ENCODE measurements around the gene ATP6V1E1. TPM values are rescaled to one million over a fixed set of nuclear protein-coding genes. Genes with fewer than 3 reads are reported as not detected.
A peak's percentile ranks its signal among the peaks of the same experiment; 100 is the strongest.

The ATP6V1E1 gene
- polyA plus RNA-seq, 3 donors from 2014 or later: 128 to 163 (median 141) TPM

GRCh38 chr22:17627961-17628405, 566 bp downstream of the ATP6V1E1 start:
- peaks cover 36 to 41% of the 10 kb centered on the region in 2 donors for H3K4me1 Mint-ChIP-seq
- peaks cover 6 to 8% (median 7%) of the 10 kb centered on the region in 3 donors for H3K27me3 Mint-ChIP-seq (ENCODE audit: low read depth in 3 of 3)
- no peaks in the 10 kb centered on the region for H3K9me3 Mint-ChIP-seq
- peak overlapping the region; percentile 97 to 100 (median 99) for H3K27ac Mint-ChIP-seq
- H3K4me3 Mint-ChIP-seq: peak overlapping the region; percentile 93 to 99 (median 95)
- H3K36me3 Mint-ChIP-seq: no peaks in the 10 kb centered on the region
- DNase-seq: peak in 1 of 3 donors; percentile 6

DNA sequence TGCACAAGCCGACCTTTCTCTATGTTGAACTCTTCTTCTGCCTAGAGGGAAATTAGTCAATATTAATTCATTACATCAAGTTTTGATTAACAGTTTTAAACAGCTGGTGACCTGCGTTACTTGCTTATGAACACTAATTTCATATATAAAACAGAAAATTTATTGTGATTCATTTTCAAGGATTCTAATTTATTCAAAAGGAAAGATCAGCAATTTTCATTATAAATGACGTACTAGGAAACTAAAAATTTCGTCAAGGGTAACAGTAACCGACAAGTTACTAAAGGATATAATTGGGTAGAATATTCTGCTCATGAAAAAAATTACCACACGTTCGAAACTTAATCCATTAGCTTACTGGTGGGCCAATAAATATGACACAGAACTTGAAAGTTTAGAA, 15.3 kb downstream of the ATP6V1E1 start:
- Mint-ChIP-seq H3K4me1 (peaks cover 0 to 15% of the 10 kb centered on the region in 2 donors), H3K27me3 (ENCODE audit: low read depth in 3 of 3) (no peaks in the 10 kb centered on the region), H3K4me3 (no peak overlapping the region), H3K36me3 (peaks cover 4 to 15% (median 8%) of the 10 kb centered on the region in 3 donors), H3K27ac (no peak overlapping the region), H3K9me3 (no peaks in the 10 kb centered on the region)
- DNase-seq: no peak

- peaks cover 0 to 15% of the 10 kb centered on the region in 2 donors for H3K4me1 Mint-ChIP-seq
- DNase-seq: no peak
- H3K9me3 Mint-ChIP-seq: no peaks in the 10 kb centered on the region
- H3K36me3 Mint-ChIP-seq: peaks cover 4 to 15% (median 8%) of the 10 kb centered on the region in 3 donors
- H3K27me3 Mint-ChIP-seq (ENCODE audit: low read depth in 3 of 3): no peaks in the 10 kb centered on the region
- peak overlapping the region in 1 of 6 donors; percentile 64 for H3K27ac Mint-ChIP-seq
- no peak overlapping the region for H3K4me3 Mint-ChIP-seq
These were observed 16.5 kb downstream of the ATP6V1E1 start for GRCh38 chr22:17612057-17612456.

- no peak overlapping the region for H3K4me3 Mint-ChIP-seq
- H3K36me3 Mint-ChIP-seq: peaks cover 5 to 14% (median 8%) of the 10 kb centered on the region in 3 donors
- no peaks in the 10 kb centered on the region for H3K27me3 Mint-ChIP-seq (ENCODE audit: low read depth in 3 of 3)
- H3K4me1 Mint-ChIP-seq: peaks cover 6 to 22% of the 10 kb centered on the region in 2 donors
- H3K9me3 Mint-ChIP-seq: no peaks in the 10 kb centered on the region
- H3K27ac Mint-ChIP-seq: no peak overlapping the region
- no peak for DNase-seq
These were observed 20.5 kb downstream of the ATP6V1E1 start for GRCh38 chr22:17607891-17608521.

- H3K4me1 Mint-ChIP-seq: peaks cover 6 to 15% of the 10 kb centered on the region in 2 donors
- no peaks in the 10 kb centered on the region for H3K9me3 Mint-ChIP-seq
- H3K27me3 Mint-ChIP-seq (ENCODE audit: low read depth in 3 of 3): no peaks in the 10 kb centered on the region
- no peak for DNase-seq
- peaks cover 0 to 9% (median 4%) of the 10 kb centered on the region in 3 donors for H3K36me3 Mint-ChIP-seq
- H3K27ac Mint-ChIP-seq: no peak overlapping the region
- no peak overlapping the region for H3K4me3 Mint-ChIP-seq
These were observed 22.1 kb downstream of the ATP6V1E1 start for GRCh38 chr22:17606496-17606895.

DNA sequence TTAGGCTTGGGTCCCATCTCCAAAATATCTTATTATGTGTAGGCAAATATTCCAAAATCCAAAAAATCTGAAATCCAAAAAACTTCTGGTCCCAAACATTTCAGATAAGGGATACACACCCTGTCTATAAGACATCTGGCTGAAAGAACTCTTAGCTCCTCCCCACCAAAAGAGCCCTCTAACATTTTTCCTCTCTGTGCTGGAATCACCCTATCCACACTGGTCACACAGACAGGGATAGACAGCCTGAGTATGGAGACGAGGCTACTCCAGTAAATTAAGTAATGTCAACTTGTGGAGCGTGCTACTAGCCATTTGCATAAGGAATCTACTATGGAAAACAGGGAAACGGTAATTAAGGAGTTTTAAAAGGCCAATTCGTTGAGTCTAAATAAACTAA, 24.9 kb downstream of the ATP6V1E1 start:
- Mint-ChIP-seq H3K27me3 (ENCODE audit: low read depth in 3 of 3) (no peaks in the 10 kb centered on the region), H3K36me3 (peaks cover 5 to 14% (median 9%) of the 10 kb centered on the region in 3 donors), H3K9me3 (no peaks in the 10 kb centered on the region), H3K4me1 (peaks cover 9 to 15% of the 10 kb centered on the region in 2 donors), H3K4me3 (no peak overlapping the region), H3K27ac (peak overlapping the region in 1 of 6 donors; percentile 40)
- no peak for DNase-seq

- H3K4me1 Mint-ChIP-seq: peaks cover 7 to 15% of the 10 kb centered on the region in 2 donors
- H3K4me3 Mint-ChIP-seq: no peak overlapping the region
- peak overlapping the region in 5 of 6 donors; percentile 31 to 78 (median 62) for H3K27ac Mint-ChIP-seq
- H3K36me3 Mint-ChIP-seq: peaks cover 19 to 37% (median 20%) of the 10 kb centered on the region in 3 donors
- no peaks in the 10 kb centered on the region for H3K9me3 Mint-ChIP-seq
- H3K27me3 Mint-ChIP-seq (ENCODE audit: low read depth in 3 of 3): no peaks in the 10 kb centered on the region
- no peak for DNase-seq
These were observed 27.5 kb downstream of the ATP6V1E1 start for GRCh38 chr22:17601031-17601430.

DNA sequence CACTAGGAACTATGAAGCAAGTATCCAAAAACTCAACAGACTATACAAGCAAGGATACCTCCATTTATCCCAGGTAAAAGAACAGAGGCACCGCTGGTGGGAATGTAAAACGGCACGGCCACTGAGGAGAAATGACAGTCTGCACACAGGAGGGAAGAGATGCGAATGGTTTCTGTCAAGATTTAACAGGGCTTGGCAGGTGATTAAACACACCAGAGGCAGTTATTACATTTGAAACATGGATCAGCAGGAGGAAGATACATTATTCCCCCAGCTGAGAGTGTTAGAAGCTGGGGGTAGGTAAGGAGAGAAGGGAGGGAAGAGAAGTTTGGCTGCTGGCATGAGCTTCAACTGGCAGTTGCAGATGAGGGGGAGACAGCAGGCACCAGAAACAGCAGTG, 30.2 kb downstream of the ATP6V1E1 start:
- H3K27ac Mint-ChIP-seq: no peak overlapping the region
- H3K4me1 Mint-ChIP-seq: peaks cover 3 to 8% of the 10 kb centered on the region in 2 donors
- H3K4me3 Mint-ChIP-seq: no peak overlapping the region
- no peak for DNase-seq
- peaks cover 18 to 45% (median 28%) of the 10 kb centered on the region in 3 donors for H3K36me3 Mint-ChIP-seq
- H3K9me3 Mint-ChIP-seq: no peaks in the 10 kb centered on the region
- no peaks in the 10 kb centered on the region for H3K27me3 Mint-ChIP-seq (ENCODE audit: low read depth in 3 of 3)

DNA sequence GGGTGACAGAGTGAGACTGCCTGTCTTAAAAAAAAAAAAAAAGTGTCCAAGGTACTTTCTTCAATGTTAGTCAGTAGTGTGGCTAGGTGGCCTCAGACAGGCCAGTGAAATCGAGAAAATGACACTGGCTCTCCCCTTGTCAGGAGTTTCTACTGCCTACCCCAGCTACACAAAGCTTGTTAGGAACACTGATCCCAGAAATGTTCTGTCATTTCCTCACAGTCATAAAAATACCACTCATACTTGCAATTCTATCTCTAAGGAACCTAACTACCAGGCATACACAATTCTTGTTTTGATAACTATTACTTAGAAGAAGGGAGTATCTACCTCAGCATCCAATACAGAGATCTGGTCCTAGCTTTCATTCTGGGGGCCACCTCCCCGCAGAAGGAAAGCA, 31.3 kb downstream of the ATP6V1E1 start:
- Mint-ChIP-seq H3K27me3 (ENCODE audit: low read depth in 3 of 3) (peaks cover 0 to 2% (median 0%) of the 10 kb centered on the region in 3 donors), H3K36me3 (peaks cover 18 to 53% (median 35%) of the 10 kb centered on the region in 3 donors), H3K9me3 (no peaks in the 10 kb centered on the region), H3K4me1 (peaks cover 3 to 8% of the 10 kb centered on the region in 2 donors), H3K4me3 (no peak overlapping the region), H3K27ac (no peak overlapping the region)
- no peak for DNase-seq

DNA sequence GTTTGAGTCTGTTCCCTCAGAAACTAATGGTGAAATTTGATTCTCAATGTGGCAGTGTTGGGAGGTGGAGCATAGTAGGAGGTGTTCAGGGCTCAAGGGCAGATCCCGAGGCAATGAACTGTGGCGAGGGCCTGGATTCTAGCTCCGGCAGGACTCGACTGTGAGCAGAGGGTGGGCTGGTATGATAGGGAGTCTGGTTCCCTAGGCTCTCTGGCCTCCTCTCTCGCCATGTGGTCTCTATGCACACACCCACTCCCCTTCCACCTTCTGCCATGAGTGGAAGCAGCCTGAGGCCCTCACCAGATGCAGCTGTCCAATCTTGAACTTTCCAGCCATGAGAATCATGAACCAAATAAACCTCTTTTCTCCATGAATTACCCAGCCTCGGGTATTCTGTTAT, 32.3 kb downstream of the ATP6V1E1 start:
- Mint-ChIP-seq H3K9me3 (no peaks in the 10 kb centered on the region), H3K27ac (no peak overlapping the region), H3K36me3 (peaks cover 21 to 60% (median 40%) of the 10 kb centered on the region in 3 donors), H3K27me3 (ENCODE audit: low read depth in 3 of 3) (peaks cover 0 to 2% (median 0%) of the 10 kb centered on the region in 3 donors), H3K4me1 (peaks cover 2 to 8% of the 10 kb centered on the region in 2 donors), H3K4me3 (no peak overlapping the region)
- no peak for DNase-seq

- Mint-ChIP-seq H3K36me3 (peaks cover 10 to 44% (median 29%) of the 10 kb centered on the region in 3 donors), H3K27me3 (ENCODE audit: low read depth in 3 of 3) (peaks cover 0 to 2% (median 2%) of the 10 kb centered on the region in 3 donors)
These were observed 36.3 kb downstream of the ATP6V1E1 start for GRCh38 chr22:17592201-17592600.

GRCh38 chr22:17590586-17590985, 38.0 kb downstream of the ATP6V1E1 start:
- peaks cover 3 to 33% (median 21%) of the 10 kb centered on the region in 3 donors for H3K36me3 Mint-ChIP-seq
- no peak overlapping the region for H3K4me3 Mint-ChIP-seq
- H3K27ac Mint-ChIP-seq: peak overlapping the region in 2 of 6 donors; percentile 53 to 55
- no peaks in the 10 kb centered on the region for H3K9me3 Mint-ChIP-seq
- no peak for DNase-seq
- no peaks in the 10 kb centered on the region for H3K4me1 Mint-ChIP-seq
- H3K27me3 Mint-ChIP-seq (ENCODE audit: low read depth in 3 of 3): peaks cover 0 to 2% (median 2%) of the 10 kb centered on the region in 3 donors

More at GRCh38 chr22:17592201-17592600, 36.3 kb downstream of the ATP6V1E1 start:
- H3K4me3 Mint-ChIP-seq: no peak overlapping the region
- DNase-seq: no peak
- H3K4me1 Mint-ChIP-seq: no peaks in the 10 kb centered on the region
- H3K27ac Mint-ChIP-seq: peak overlapping the region in 1 of 6 donors; percentile 35
- H3K9me3 Mint-ChIP-seq: no peaks in the 10 kb centered on the region

GRCh38 chr22:17589810-17590375, 38.7 kb downstream of the ATP6V1E1 start:
- no peak overlapping the region for H3K4me3 Mint-ChIP-seq
- H3K4me1 Mint-ChIP-seq: no peaks in the 10 kb centered on the region
- H3K9me3 Mint-ChIP-seq: no peaks in the 10 kb centered on the region
- H3K27me3 Mint-ChIP-seq (ENCODE audit: low read depth in 3 of 3): peaks cover 0 to 2% (median 2%) of the 10 kb centered on the region in 3 donors
- no peak for DNase-seq
- H3K27ac Mint-ChIP-seq: peak overlapping the region in 1 of 6 donors; percentile 55
- peaks cover 3 to 33% (median 21%) of the 10 kb centered on the region in 3 donors for H3K36me3 Mint-ChIP-seq

DNA sequence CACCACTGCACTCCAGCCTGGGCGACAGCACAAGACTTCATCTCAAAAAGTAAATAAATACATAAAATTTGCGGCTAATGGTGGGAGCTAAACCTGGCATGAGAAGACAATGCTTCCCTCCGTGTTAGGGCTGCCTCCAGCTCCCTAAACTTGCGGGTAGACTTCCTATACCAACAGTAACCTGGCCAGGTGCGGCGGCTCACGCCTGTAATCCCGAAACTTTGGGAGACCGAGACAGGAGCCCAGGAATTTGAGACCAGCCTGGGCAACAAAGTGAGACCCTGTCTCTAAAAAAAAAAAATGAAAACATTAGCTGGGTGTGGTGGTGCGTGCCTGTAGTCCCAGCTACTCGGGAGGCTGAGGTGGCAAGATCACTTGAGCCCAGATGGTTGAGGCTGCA, 39.9 kb downstream of the ATP6V1E1 start:
- peaks cover 0 to 2% (median 2%) of the 10 kb centered on the region in 3 donors for H3K27me3 Mint-ChIP-seq (ENCODE audit: low read depth in 3 of 3)
- no peak overlapping the region for H3K27ac Mint-ChIP-seq
- H3K4me3 Mint-ChIP-seq: no peak overlapping the region
- H3K36me3 Mint-ChIP-seq: peaks cover 3 to 24% (median 13%) of the 10 kb centered on the region in 3 donors
- no peak for DNase-seq
- no peaks in the 10 kb centered on the region for H3K9me3 Mint-ChIP-seq
- H3K4me1 Mint-ChIP-seq: no peaks in the 10 kb centered on the region

Data from immature natural killer cell (primary cell).